ENCODE measurements around the gene FBXO8. TPM values are rescaled to one million over a fixed set of nuclear protein-coding genes. Genes with fewer than 3 reads are reported as not detected.
A peak's percentile ranks its signal among the peaks of the same experiment; 100 is the strongest.

Gene FBXO8
- polyA plus RNA-seq, 2 of the 4 experiments (the other 2 are of a cell fraction): 10.3 to 19.5 TPM

- ChIA-PET CTCF (interaction anchor here (0.6 to 1.0 kb wide), 4 partner anchors 11 to 898 kb away, joined by 3 to 9 read pairs (median 3); no protein-coding TSS in a partner anchor), POLR2A (no interaction called here)
- peaks cover 18% of the 10 kb centered on the region; the same call in 2 of the 3 replicates for H3K4me1 ChIP-seq
- no peaks in the 10 kb centered on the region for H3K9me3 ChIP-seq
- DNase-seq (ENCODE audit: low read depth in 1 of 2, low spot score in 1 of 2): peak in 1 of 2 experiments; percentile 36
- 0 out of 6 replicates have a peak overlapping the region, but pooled peaks of 1 of the 2 experiments have one; percentile 26 for H3K27ac ChIP-seq
- TF ChIP-seq CTCF (IDR thresholded peaks at IDR 0.05): peak; percentile 71
- no peak for TF ChIP-seq FOSL2 (IDR thresholded peaks at IDR 0.05)
- TF ChIP-seq FOSL2 (CRISPR knock-in tag; IDR thresholded peaks at IDR 0.05): 0 out of 2 replicates have a peak, but pooled peaks have one; percentile 7
- no peak for TF ChIP-seq E2F6 (IDR thresholded peaks at IDR 0.05; ENCODE audit: borderline replicate concordance, low read depth)
- no peak for TF ChIP-seq USF2 (IDR thresholded peaks at IDR 0.05)
- TF ChIP-seq SMC3 (IDR thresholded peaks at IDR 0.05): peak; percentile 65
- no peak for TF ChIP-seq CHD4 (IDR thresholded peaks at IDR 0.05; ENCODE audit: borderline replicate concordance)
- TF ChIP-seq HOXB13 (CRISPR knock-in tag; IDR thresholded peaks at IDR 0.05; ENCODE audit: low read depth): no peak
- TF ChIP-seq RAD21 (conservative IDR thresholded peaks at IDR 0.05 in 1 of 2, IDR thresholded peaks at IDR 0.05 in 1 of 2): peak; percentile 77 to 83
- TF ChIP-seq JUNB (IDR thresholded peaks at IDR 0.05): no peak
- TF ChIP-seq TP53 (CRISPR knock-in tag; IDR thresholded peaks at IDR 0.05): no peak
- TF ChIP-seq CEBPB (IDR thresholded peaks at IDR 0.05): no peak
- TF ChIP-seq KDM1A (IDR thresholded peaks at IDR 0.05; ENCODE audit: low read depth): no peak
- TF ChIP-seq RCOR1 (IDR thresholded peaks at IDR 0.05; ENCODE audit: low read depth, low read length): no peak
- TF ChIP-seq GATA3 (IDR thresholded peaks at IDR 0.05; ENCODE audit: borderline replicate concordance): no peak
- no peak overlapping the region for H3K4me2 ChIP-seq
- no peak overlapping the region for H3K4me3 ChIP-seq
- WGBS (ENCODE audit: missing lambda C conversion rate): 47% methylated on average over 8 of the region's 8 CpGs
- ATAC-seq: no peak
- FAIRE-seq: no peak
Observed at GRCh38 chr4:174318829-174319764, 35.6 kb upstream of the FBXO8 start.

- no peak for DNase-seq (ENCODE audit: low read depth in 1 of 2, low spot score in 1 of 2)
- Histone ChIP-seq H3K9me3 (no peaks in the 10 kb centered on the region), H3K4me1 (peaks cover 18% of the 10 kb centered on the region; the same call in 2 of the 3 replicates), H3K4me3 (no peak overlapping the region), H3K4me2 (no peak overlapping the region), H3K27ac (no peak overlapping the region)
- no peak for ATAC-seq
- CTCF ChIA-PET: no interaction called here
- POLR2A ChIA-PET: no interaction called here
- no peak for TF ChIP-seq KDM1A (IDR thresholded peaks at IDR 0.05; ENCODE audit: low read depth)
- no peak for TF ChIP-seq MAX (IDR thresholded peaks at IDR 0.05)
- no peak for FAIRE-seq
Observed at GRCh38 chr4:174317531-174317930, 34.1 kb upstream of the FBXO8 start.

GRCh38 chr4:174316954-174317353, 33.5 kb upstream of the FBXO8 start:
- H3K9me3 ChIP-seq: no peaks in the 10 kb centered on the region
- FAIRE-seq (no peak), DNase-seq (ENCODE audit: low read depth in 1 of 2, low spot score in 1 of 2) (no peak), ATAC-seq (no peak)
- H3K4me3 ChIP-seq: no peak overlapping the region
- H3K27ac ChIP-seq: no peak overlapping the region
- WGBS (ENCODE audit: missing lambda C conversion rate): 47% methylated on average over 2 of the region's 2 CpGs
- ChIA-PET CTCF (no interaction called here), POLR2A (no interaction called here)
- no peak for TF ChIP-seq CBX8 (IDR thresholded peaks at IDR 0.05)
- no peak for TF ChIP-seq POLR2AphosphoS2 (conservative IDR thresholded peaks at IDR 0.05; ENCODE audit: low read length)
- no peak for TF ChIP-seq USF2 (IDR thresholded peaks at IDR 0.05)
- no peak for TF ChIP-seq BCL3 (IDR thresholded peaks at IDR 0.05)
- TF ChIP-seq HOXB13 (CRISPR knock-in tag; IDR thresholded peaks at IDR 0.05; ENCODE audit: low read depth): no peak
- no peak for TF ChIP-seq KDM5A (IDR thresholded peaks at IDR 0.05)
- peaks cover 18% of the 10 kb centered on the region; the same call in 2 of the 3 replicates for H3K4me1 ChIP-seq
- no peak overlapping the region for H3K4me2 ChIP-seq
